ENCODE measurements around the gene ZNF546. TPM values are rescaled to one million over a fixed set of nuclear protein-coding genes. Genes with fewer than 3 reads are reported as not detected.
A peak's percentile ranks its signal among the peaks of the same experiment; 100 is the strongest.

Gene ZNF546
- total RNA-seq, 2 experiments from 2014 or later = 2.3 to 9.3 TPM

- H3K27ac ChIP-seq (ENCODE audit: low read depth, low read length, poor library complexity, severe bottlenecking) = peak within 1 kb of the TSS; percentile 60
- H3K4me2 ChIP-seq (ENCODE audit: low read length) = peak within 1 kb of the TSS; percentile 84
- H2AFZ ChIP-seq (ENCODE audit: low read length) = peak within 1 kb of the TSS; percentile 64; the same call in 1 of the 2 replicates
- H3K9me2 ChIP-seq (ENCODE audit: insufficient read depth, low read length) = no peaks in the 10 kb centered on the region
- intact Hi-C loops (cut with micrococcal nuclease; ENCODE audit: unreplicated experiment) = loop anchor here (1.0 to 5.0 kb wide), 4 partner anchors 25 to 178 kb away; no protein-coding TSS in a partner anchor
- peak within 1 kb of the TSS; percentile 86 for H3K4me3 ChIP-seq (ENCODE audit: low read depth, low read length, poor library complexity, severe bottlenecking)
- ChIA-PET POLR2A (interaction anchor here (0.5 to 2.2 kb wide), 19 partner anchors 8 to 346 kb away, joined by 3 to 12 read pairs (median 4); partner anchors contain the start of genes FBL, ZNF546 and ZNF780A), CTCF (ENCODE audit: unreplicated experiment) (interaction anchor here (0.5 to 1.7 kb wide), 11 partner anchors 9 to 101 kb away, joined by 3 to 8 read pairs (median 3); no protein-coding TSS in a partner anchor)
- H3K4me1 ChIP-seq (ENCODE audit: insufficient read depth, low read length, poor library complexity, severe bottlenecking) = peaks cover 23% of the 10 kb centered on the region
- no TSS peak for BruUV-seq (replicated peaks)
- H3K79me2 ChIP-seq (ENCODE audit: insufficient read depth, low read depth, low read length) = peaks cover 15% of the 10 kb centered on the region
- H3K36me3 ChIP-seq (ENCODE audit: insufficient read depth, low read length) = peaks cover 36% of the 10 kb centered on the region
- TF ChIP-seq CTCF (conservative IDR thresholded peaks at IDR 0.05; ENCODE audit: low read length) (peak; percentile 93), EZH2phosphoT487 (IDR thresholded peaks at IDR 0.05; ENCODE audit: borderline replicate concordance, low read depth, low read length) (no peak)
- peak; percentile 99 for DNase-seq (ENCODE audit: low spot score)
- no peaks in the 10 kb centered on the region for H3K9me3 ChIP-seq (ENCODE audit: low read length)
- H4K20me1 ChIP-seq (ENCODE audit: insufficient read depth, low read length) = no peaks in the 10 kb centered on the region
Observed at GRCh38 chr19:39970675-39971379, 26.0 kb upstream of the ZNF546 start, which contains the start of gene PSMC4. TSS of gene PSMC4 (plus strand) at chr19:39971165. CDS start at chr19:39971203, 38 bp downstream.

- CTCF ChIA-PET (ENCODE audit: unreplicated experiment) = interaction anchor here (0.5 to 1.6 kb wide), 5 partner anchors 10 to 31 kb away, joined by 3 to 8 read pairs (median 3); no protein-coding TSS in a partner anchor
- Histone ChIP-seq H3K4me3 (ENCODE audit: low read depth, low read length, poor library complexity, severe bottlenecking) (peak overlapping the region; percentile 86), H3K4me1 (ENCODE audit: insufficient read depth, low read length, poor library complexity, severe bottlenecking) (peaks cover 23% of the 10 kb centered on the region), H2AFZ (ENCODE audit: low read length) (peak overlapping the region; percentile 47; the same call in 1 of the 2 replicates), H3K36me3 (ENCODE audit: insufficient read depth, low read length) (peaks cover 36% of the 10 kb centered on the region), H3K27ac (ENCODE audit: low read depth, low read length, poor library complexity, severe bottlenecking) (no peak overlapping the region), H3K79me2 (ENCODE audit: insufficient read depth, low read depth, low read length) (peaks cover 15% of the 10 kb centered on the region), H3K9me2 (ENCODE audit: insufficient read depth, low read length) (no peaks in the 10 kb centered on the region), H3K9me3 (ENCODE audit: low read length) (no peaks in the 10 kb centered on the region), H4K20me1 (ENCODE audit: insufficient read depth, low read length) (no peaks in the 10 kb centered on the region), H3K4me2 (ENCODE audit: low read length) (peak overlapping the region; percentile 82)
- intact Hi-C loops (cut with micrococcal nuclease; ENCODE audit: unreplicated experiment) = loop anchor here (1.0 to 5.0 kb wide), 3 partner anchors 25 to 179 kb away; no protein-coding TSS in a partner anchor
- BruUV-seq (replicated peaks) = no TSS peak
- POLR2A ChIA-PET = interaction anchor here (1.1 to 1.9 kb wide), 5 partner anchors 11 to 126 kb away, joined by 3 to 8 read pairs (median 5); no protein-coding TSS in a partner anchor
- no peak for DNase-seq (ENCODE audit: low spot score)
- TF ChIP-seq CTCF (conservative IDR thresholded peaks at IDR 0.05; ENCODE audit: low read length) (no peak), EZH2phosphoT487 (IDR thresholded peaks at IDR 0.05; ENCODE audit: borderline replicate concordance, low read depth, low read length) (no peak)
Observed at GRCh38 chr19:39971380-39972035, 25.4 kb upstream of the ZNF546 start.
